ENCODE measurements around the gene SLC43A2. TPM values are rescaled to one million over a fixed set of nuclear protein-coding genes. Genes with fewer than 3 reads are reported as not detected.

Gene SLC43A2
- total and polyA plus RNA-seq, 2 of the 13 experiments (the other 11 are each of a cell fraction or from before 2014, with no cell fraction given) = 7.3 to 20.0 TPM

DNA sequence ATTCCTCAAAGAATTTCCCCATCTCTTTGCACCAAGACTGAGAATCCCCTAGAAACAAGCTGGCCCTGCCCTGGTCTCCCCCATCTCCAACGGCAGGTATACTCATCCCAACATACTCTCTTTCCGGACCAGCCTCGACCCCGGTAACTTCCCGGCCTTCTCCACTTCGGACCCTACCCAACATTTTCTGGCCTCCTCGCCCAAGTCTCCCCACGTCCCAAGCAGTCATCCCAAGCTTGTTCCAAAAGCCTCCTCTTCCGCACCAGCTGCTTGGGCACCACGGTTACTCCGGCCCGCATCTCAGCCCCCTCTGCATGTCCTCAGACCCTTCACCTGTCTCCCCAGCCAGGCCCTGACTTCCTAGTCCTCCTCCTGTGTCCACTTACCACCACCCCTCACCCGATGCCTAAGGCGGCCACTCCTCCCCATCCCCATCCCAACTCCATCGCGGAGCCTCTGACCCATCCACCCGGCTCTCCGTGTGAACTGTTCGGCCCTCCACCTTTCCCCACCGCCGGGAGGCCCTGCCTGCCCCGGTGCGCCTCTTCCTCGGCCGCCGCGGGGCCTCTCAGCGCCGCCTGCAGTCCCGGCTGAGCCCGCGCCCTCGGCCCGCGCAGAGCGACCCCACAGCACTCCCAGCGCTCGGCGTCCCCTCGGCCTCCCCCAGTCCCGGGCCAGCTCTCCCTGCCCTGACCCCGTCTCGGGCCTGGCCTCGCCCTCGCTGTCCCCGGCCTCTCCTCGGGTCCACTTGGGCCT lies 67.0 kb downstream of the SLC43A2 start (continued):
- TF ChIP-seq, protein P1, sequence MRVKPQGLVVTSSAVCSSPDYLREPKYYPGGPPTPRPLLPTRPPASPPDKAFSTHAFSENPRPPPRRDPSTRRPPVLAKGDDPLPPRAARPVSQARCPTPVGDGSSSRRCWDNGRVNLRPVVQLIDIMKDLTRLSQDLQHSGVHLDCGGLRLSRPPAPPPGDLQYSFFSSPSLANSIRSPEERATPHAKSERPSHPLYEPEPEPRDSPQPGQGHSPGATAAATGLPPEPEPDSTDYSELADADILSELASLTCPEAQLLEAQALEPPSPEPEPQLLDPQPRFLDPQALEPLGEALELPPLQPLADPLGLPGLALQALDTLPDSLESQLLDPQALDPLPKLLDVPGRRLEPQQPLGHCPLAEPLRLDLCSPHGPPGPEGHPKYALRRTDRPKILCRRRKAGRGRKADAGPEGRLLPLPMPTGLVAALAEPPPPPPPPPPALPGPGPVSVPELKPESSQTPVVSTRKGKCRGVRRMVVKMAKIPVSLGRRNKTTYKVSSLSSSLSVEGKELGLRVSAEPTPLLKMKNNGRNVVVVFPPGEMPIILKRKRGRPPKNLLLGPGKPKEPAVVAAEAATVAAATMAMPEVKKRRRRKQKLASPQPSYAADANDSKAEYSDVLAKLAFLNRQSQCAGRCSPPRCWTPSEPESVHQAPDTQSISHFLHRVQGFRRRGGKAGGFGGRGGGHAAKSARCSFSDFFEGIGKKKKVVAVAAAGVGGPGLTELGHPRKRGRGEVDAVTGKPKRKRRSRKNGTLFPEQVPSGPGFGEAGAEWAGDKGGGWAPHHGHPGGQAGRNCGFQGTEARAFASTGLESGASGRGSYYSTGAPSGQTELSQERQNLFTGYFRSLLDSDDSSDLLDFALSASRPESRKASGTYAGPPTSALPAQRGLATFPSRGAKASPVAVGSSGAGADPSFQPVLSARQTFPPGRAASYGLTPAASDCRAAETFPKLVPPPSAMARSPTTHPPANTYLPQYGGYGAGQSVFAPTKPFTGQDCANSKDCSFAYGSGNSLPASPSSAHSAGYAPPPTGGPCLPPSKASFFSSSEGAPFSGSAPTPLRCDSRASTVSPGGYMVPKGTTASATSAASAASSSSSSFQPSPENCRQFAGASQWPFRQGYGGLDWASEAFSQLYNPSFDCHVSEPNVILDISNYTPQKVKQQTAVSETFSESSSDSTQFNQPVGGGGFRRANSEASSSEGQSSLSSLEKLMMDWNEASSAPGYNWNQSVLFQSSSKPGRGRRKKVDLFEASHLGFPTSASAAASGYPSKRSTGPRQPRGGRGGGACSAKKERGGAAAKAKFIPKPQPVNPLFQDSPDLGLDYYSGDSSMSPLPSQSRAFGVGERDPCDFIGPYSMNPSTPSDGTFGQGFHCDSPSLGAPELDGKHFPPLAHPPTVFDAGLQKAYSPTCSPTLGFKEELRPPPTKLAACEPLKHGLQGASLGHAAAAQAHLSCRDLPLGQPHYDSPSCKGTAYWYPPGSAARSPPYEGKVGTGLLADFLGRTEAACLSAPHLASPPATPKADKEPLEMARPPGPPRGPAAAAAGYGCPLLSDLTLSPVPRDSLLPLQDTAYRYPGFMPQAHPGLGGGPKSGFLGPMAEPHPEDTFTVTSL (CRISPR knock-in tag; IDR thresholded peaks at IDR 0.05; ENCODE audit: borderline replicate concordance) = no peak
- TF ChIP-seq BHLHE40 (IDR thresholded peaks at IDR 0.05; ENCODE audit: low read length) = no peak
- TF ChIP-seq, protein P2, sequence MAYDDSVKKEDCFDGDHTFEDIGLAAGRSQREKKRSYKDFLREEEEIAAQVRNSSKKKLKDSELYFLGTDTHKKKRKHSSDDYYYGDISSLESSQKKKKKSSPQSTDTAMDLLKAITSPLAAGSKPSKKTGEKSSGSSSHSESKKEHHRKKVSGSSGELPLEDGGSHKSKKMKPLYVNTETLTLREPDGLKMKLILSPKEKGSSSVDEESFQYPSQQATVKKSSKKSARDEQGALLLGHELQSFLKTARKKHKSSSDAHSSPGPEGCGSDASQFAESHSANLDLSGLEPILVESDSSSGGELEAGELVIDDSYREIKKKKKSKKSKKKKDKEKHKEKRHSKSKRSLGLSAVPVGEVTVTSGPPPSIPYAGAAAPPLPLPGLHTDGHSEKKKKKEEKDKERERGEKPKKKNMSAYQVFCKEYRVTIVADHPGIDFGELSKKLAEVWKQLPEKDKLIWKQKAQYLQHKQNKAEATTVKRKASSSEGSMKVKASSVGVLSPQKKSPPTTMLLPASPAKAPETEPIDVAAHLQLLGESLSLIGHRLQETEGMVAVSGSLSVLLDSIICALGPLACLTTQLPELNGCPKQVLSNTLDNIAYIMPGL (CRISPR knock-in tag; IDR thresholded peaks at IDR 0.05; ENCODE audit: borderline replicate concordance in 1 of 2, low read depth in 1 of 2) = peak; percentile 70 to 82; a peak in 2 of 4 replicates
- TF ChIP-seq, protein P3, sequence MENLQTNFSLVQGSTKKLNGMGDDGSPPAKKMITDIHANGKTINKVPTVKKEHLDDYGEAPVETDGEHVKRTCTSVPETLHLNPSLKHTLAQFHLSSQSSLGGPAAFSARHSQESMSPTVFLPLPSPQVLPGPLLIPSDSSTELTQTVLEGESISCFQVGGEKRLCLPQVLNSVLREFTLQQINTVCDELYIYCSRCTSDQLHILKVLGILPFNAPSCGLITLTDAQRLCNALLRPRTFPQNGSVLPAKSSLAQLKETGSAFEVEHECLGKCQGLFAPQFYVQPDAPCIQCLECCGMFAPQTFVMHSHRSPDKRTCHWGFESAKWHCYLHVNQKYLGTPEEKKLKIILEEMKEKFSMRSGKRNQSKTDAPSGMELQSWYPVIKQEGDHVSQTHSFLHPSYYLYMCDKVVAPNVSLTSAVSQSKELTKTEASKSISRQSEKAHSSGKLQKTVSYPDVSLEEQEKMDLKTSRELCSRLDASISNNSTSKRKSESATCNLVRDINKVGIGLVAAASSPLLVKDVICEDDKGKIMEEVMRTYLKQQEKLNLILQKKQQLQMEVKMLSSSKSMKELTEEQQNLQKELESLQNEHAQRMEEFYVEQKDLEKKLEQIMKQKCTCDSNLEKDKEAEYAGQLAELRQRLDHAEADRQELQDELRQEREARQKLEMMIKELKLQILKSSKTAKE (CRISPR knock-in tag; IDR thresholded peaks at IDR 0.05; ENCODE audit: borderline replicate concordance) = no peak
- TF ChIP-seq ZNF121 (CRISPR knock-in tag; IDR thresholded peaks at IDR 0.05) = peak; percentile 63; the same call in 1 of the 2 replicates
- no peak for TF ChIP-seq NCOA1 (CRISPR knock-in tag; IDR thresholded peaks at IDR 0.05)
- TF ChIP-seq SALL1 (CRISPR knock-in tag; IDR thresholded peaks at IDR 0.05) = peak; percentile 35; the same call in 1 of the 2 replicates

Data from HepG2 (cell line).